ENCODE results near the gene RUNX3.
"Not testable (repeated sequence)": the region's sequence is repeated elsewhere in the genome, so short reads cannot be mapped to it uniquely, and the experiment has no call there.

RUNX3 gene

DNA sequence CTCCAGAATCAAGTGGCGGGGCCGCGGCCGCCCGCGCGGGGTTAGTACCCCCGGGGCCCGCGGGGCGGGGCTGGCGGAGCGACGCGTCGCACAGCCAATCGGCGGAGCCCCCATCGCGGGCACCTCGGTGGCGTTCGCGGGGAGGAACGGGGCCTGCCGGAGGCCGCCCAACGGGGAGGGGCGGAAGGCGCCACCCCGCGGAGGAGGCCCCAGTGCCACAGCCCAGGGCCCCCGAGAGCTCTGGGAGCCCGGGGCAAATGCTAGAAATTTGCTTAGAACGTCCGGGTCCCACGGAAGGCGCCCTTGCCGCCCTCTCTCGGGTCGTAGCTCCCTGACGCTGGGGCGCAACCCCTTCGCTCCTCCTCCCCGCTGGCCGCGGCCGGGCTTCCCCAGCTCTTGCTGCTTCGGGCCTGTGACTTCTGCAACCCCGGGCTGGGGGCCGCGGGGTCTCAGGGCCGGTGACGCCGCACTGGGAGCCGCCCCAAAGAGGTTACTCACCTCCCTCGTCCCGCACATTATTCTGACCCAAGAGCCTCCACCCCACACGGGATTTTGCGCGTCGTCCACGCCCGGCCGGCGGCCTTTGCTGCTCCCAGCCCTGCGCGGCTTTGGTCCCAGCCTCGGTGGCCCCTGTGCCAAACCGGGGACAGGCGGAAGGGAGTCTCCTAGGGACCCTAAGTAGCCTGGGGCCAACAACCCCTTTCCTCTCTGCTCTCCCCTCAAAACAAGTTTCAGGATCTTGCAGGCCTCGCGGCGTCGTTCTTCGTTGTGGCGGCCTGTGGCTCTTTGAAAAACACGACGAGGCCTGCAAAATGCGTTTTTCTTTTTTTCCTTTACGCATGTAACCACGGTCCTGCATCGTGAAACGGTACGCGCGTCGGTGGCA, at the start of gene RUNX3:
RUNX3 (minus strand) TSS at position 17 of the 886 bp plus-strand sequence. CDS start 408 bp downstream, outside the sequence.
- peak; percentile 76 for DNase-seq

DNA sequence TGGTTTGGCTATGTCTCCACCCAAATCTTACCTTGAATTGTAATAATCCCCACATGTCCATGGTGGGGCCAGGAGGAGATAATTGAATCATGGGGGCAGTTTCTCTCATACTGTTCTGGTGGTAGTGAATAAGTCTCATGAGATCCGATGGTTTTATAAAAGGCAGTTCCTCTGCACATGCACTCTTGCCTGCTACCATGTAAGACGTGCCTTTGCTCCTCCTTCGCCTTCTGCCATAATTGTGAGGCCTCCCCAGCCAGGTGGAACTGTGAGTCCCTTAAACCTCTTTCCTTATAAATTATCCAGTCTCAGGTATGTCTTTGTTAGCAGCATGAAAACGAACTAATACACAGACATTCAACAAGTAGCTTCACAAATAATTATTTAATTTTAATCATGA, 49.2 kb upstream of the RUNX3 start:
- DNase-seq = not testable (repeated sequence)

DNA sequence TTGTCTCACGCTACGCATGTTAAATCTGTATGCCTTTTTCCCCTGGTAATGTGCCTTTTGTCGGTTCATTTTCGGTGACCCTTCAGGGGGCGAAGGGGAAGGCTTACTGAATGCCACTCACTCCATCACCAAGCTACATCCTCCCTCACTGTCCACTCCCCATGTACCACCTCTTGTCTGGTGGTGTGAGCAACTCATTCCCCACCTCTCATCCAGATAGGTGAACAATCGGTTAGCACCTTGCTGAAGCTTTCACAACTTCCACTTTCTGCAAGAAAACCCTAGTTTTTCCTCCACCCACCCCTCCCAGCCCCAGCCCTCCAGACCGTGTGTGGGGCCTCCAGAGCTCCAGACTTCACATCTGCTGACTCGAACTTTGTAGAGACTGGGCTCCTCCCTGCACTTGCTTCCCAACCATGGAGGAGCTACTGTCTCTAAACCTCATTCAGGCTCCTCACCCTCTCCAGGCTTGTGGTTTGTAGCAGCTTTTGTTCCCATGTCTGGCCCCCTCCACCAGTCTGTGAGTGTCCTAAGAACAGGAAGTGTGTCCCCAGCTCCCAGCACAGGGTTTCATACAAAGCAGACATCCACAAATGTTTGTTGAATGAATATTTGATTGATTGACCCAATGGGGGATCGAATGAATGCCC, 48.4 kb upstream of the RUNX3 start:
- peak; percentile 9 for DNase-seq

DNA sequence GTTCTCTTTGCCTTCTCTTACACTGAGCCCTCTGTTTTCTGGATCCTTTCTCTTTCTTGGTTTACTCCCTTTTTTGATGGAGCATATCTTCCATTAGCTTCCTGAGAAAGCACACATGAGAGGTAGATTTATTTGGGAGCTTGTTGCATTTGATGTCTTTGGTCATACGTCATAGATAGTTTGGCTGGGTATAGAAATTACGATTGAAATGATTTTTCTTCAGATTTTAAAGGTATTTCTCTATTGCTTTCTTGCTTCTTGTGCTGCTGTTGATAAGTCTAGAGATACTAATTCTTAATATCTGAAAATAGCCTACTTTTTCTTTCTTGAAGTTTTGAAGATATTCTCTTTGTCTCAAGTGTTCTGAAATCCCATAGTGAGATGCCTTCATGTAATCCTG, 45.3 kb upstream of the RUNX3 start:
- no peak for DNase-seq

DNA sequence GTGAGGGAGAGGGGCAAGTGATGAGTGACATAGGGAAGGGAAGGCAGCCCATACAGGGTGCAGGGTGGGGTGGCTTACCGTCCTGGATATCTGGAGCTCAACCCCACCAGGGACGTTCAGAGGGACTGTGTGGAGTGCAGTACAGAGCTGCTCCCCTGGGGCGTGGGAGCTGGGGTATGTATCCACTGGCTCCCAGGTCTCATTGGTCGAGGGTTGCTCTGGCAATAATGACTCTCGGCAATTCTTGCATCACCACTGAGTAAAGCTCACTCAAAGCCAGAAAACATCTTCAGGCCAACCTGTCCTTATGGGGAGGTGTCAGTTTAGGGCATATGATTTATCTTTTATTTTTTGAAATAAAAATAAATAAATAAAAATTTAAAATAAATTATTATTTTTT, 43.2 kb upstream of the RUNX3 start:
- DNase-seq = no peak

DNA sequence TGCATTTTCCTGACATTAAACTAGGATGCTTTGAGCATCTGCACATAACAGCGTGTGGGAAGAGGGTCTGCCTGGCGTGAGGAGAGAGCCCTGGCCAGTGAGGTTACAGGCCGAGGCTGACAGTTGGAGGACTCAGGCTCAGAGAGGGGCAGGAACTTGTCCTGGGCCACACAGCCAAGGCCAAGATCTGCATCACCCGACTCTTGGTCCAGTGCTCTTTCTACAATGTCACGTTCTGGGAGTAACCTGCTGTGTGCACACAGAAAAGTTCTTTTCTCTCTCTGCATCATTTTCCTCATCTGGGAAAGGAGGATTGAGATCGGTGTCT, 42.8 kb upstream of the RUNX3 start:
- DNase-seq = no peak

DNA sequence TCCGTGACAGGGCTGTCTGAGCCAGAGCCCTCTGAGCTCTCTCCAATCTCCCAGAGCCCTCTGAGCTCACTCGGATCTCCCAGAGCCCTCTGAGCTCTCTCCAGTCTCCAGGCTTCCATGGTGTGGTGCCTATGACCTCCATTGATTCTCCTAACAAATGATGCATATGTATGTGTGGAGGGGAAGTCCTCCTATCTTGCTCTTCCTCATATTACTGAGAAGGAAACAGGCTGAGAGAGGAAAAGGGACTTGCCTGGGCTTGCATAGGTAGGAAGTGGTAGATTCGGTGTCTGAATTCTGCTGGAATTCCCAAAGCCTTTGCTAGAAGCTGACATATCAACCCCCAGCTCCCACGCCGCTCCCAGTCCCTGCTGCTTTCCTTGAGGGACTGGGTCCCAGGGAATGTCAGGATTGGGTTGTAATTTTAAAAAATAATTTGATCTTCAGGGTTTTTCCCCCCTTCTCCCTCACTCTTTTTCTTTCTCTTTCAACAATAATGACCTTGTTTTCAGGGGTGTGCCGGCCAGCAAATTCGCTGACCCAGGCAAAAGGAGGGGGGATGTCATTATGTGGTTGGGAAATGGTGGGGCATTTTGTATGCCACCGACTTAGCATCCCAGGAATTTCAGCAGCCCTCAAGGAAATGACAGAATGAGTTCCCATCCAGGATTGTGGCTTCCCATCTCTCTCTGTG, 42.3 kb upstream of the RUNX3 start:
- DNase-seq = no peak

DNA sequence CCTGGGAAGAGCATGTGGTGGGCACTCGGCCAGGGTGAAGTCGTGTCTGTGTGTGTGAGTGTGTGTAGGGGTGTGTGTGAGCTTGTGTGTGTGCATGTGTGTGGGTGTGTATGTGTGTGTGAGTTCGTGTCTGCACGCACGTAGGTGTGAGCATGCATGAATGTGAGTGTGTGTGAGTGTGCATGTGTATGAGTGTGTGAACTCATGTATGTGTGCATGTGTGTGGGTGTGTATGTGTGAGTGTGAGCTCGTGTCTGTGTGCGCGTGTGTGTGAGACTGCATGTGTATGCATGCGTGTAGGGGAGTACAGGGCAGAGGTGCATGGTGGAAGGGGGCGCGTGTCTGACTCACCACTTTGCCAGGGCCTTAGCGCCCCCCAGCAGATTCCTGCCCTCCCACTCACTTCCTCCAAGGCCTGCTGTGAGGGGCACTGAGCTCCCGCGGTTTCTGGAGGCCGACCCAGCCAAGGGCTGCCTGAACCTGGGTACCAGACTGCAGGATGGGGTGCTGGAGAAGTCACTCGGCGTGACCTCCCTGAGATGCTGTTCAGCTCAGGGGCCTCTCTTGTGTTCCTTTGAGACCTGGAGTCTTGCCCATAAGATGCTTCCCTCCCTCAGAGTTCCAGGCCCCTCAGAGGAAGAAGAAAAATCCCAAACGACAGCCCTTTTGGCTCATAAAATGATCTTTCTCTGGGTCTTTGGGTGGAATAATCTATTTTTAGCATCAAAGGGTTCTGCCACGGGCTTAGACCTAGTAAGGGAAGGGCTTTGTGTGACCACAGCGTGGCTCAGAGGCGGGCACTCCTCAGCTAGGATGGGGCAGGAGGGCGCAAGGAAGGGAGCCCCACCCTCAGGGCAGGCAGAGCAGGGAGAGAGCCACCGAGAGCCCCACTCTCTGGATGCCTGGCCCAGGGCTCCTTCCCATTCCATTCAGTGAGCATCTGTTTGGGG, 41.1 kb upstream of the RUNX3 start:
- no peak for DNase-seq

DNA sequence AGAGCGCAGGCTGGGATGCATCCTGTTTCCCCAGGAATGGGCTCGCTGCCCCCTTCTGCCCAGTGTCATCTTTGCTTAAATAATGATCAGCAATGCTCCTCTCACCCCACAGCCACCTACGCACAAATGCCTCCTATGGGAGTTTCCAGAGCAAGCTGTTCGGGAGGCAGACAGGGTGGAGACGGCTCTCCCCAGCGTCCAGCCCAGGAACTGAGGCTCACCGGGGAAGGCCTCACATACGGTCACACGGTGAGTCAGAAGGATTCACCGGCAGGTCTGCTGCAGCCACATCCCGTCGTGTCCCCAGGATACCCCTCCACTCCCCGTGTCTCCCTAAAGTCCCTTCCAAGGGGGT, 40.3 kb upstream of the RUNX3 start:
- DNase-seq = no peak

DNA sequence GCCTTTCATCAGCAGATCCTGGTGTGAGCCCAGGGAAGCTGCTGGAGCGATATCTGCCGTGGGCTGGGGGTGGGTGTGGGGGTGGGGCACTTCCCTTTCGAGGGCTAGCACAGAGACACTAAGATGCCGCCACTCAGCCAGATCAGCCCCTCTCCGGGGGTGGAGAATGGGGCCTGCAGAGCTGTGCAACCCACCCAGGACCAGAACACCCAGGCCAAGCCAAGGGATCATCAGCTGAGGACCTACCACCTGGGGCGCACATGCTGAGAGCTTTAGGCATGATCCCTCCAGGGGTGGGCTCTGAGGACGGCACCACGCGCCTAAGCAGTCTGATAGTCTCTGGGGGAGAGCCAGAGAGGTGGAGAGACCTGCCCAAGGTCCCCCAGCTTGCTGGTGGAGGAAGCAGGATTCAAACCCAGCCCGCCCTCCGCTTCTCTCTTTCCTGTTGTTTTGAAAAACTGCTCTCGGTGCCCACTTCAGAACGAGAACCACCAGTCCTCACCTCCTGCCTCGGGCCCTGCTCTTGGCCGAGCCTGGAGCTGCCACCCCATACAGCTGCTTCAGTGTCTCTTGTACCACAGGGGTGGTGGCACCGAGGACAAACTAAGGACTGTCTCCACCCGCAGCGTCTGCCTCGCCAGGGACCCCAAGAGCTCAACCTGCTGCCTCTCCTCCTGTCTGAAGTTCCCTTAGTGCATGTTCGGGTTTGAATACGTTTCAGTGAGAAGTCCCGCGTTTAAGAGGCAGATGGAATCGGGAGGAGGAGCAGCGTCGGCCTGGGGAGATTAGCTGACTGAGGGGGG, 39.7 kb upstream of the RUNX3 start:
- no peak for DNase-seq

DNA sequence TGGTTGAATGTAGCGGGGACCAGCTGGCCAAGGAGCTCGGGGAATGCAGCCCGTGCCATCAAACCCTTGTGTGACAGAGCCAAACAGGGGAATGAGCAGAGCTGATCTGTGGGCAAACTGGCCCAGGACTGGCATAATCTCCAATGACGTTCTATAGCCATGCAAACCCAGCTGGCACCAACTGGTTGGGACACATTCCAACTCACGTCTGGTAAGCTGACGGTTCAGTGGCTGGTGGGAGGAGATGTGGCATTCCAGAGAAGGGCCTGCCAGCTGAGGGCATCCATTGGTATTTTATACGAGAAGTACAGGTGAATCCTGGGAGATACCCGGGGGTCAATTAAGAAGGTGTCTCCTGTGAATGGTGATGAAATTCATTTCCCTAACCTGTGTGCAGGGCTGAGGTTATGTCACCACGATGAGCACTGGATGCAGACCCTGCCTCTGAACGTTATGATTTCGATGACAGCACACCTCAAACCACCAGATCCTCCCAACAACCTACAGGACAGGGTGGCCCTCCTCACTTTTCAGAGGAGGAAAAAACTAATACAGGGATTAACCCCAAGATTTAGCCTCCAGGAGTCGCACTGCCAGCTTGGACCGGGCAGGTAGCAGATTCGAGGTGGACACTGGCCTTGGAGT, 39.0 kb upstream of the RUNX3 start:
- no peak for DNase-seq

DNA sequence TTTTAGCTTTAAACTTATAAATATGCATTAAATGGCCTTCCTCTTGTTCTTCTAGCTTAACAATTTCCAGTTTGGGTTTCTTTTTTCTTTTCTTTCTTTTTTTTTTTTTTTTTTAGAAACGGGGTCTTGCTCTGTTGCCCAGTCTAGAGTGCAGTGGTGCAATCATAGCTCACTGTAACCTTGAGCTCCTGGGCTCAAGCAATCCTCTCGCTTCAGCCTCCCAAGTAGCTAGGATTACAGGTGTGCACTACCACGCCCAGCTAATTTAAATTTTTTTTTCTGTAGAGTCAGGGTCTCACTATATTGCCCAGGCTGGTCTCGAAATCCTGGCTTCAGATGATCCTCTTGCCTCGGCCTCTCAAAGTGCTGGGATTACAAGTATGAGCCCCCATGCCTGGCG, 37.9 kb upstream of the RUNX3 start:
- no peak for DNase-seq

DNA sequence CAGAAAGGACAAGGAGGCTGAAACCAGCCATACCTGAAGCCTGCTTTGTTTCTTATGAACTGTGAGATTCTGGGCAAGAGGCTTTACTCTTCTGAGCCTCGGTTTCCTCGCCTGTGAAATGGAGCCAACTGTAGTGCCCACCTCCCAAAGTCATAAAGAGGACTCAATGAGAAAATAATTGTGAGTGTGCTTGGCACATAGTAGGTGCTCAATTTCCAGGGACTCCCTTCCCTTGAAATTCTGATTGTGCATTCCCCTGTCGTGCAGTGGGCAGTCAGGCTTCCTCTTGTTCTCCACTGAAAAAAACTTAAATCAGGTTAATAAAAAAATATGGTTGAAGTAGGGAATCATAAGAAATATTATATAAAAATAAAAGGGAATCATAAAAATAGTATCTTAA, 37.5 kb upstream of the RUNX3 start:
- no peak for DNase-seq

DNA sequence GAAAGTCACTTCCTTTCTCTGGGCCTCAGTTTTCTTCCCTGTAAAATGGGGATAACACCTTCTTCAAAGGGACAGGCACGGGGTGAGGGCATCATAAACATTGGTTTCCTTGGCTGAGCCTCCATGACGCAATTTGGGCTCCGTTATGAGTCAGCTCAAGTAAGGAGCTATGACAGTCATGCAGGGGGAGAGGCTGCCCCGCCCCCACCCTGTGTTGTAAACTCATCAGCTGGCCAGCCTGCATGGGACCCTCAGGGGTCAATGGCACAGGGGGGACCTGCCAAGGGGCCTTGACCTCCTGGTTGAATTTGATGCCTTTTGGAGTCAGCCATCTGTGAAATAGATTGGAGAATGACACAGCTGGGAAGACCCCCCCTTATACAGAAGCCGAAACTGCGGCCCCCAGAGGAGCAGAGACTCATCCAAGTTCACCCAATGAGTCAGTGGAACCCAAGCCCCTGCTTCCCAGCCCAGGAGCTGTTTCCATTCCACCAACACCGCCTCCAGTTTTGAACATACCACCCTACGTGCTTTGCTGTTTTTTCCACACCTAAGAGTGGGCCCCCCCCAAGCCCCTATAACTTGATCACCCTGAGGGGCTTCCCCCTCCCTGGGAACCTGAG, 36.8 kb upstream of the RUNX3 start:
- DNase-seq = no peak

DNA sequence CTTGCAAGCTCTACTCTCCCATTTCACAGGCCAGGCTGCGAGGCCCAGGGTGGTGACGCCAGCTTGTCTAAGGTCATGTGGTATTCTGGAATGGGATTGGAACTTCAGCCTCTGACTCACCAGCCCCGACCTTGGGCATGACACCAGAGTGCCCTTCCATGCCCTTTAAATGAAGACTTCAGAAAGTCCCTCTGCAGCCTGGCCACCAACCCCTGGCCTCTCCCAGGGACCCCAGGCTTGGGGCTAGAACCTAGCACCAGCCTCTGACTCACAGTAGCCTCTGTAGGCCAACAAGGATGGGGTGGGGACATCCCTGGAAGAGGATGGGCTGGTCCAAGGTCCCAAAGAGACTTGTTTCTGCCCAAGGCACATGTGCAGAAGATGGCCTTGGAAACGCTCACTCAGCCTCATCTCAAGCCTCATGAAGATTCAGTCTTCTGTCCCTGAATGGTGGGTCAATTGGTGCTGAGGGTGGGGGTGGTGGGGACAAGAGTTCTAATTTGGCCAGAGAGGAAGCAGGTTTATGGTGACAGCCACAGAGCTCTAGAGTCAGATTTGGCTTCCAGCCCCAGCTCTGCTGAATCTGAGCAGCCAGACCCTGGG, 36.1 kb upstream of the RUNX3 start:
- no peak for DNase-seq

DNA sequence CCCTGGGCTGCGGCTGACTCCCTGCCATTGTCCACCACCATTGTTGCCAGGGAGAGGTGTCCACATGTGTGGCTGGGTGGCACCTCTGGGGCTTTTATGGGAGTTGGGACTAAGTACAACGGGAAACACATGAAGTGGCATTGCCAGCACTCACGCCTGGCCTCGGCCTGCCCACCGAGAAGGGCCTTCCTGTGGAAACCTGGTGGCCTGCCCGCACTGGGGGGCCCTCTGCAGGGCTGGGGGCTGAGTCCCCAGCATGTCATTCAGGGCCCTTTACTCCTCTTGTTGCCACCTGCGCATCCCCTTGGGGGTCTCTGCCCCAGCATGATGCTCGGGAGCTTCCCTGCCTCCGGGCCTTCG, 35.5 kb upstream of the RUNX3 start:
- no peak for DNase-seq

DNA sequence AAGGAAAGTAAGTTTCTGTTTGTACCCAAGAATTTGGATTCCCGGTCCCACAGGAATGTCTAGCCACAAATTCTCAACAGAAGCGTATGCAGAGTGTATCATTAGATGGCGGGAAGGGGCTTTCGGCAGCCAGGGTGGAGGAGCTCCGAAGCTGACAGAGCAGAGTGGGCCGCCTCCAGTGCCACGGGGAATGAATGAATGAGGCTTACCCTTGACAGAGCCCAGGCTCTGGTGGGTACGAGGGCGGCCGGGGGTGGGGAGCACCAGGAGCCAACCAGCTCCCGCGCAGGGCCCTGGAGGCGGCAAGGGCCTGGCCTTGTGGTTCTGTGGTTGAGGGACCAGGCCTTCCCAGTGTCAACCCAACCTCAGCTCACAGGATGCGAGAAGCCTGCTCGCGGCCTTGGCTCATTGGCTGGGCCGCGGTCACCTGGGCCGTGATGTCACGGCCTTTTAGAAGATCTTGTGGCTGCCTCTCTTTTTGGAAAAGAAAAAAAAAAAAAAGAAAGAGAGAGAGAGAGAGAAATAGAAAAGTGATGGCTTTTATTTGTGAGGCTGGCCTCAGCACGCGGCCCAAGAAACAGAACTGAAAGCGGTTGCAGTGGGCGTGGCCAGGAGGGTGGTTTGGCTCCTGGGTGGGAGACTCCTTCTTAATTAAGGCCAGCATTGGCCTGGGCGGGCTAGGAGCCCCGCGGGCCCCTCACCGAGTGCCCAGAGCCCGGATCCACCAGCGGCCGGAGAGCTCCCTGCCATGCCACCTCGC, 34.9 kb upstream of the RUNX3 start:
- no peak for DNase-seq

DNA sequence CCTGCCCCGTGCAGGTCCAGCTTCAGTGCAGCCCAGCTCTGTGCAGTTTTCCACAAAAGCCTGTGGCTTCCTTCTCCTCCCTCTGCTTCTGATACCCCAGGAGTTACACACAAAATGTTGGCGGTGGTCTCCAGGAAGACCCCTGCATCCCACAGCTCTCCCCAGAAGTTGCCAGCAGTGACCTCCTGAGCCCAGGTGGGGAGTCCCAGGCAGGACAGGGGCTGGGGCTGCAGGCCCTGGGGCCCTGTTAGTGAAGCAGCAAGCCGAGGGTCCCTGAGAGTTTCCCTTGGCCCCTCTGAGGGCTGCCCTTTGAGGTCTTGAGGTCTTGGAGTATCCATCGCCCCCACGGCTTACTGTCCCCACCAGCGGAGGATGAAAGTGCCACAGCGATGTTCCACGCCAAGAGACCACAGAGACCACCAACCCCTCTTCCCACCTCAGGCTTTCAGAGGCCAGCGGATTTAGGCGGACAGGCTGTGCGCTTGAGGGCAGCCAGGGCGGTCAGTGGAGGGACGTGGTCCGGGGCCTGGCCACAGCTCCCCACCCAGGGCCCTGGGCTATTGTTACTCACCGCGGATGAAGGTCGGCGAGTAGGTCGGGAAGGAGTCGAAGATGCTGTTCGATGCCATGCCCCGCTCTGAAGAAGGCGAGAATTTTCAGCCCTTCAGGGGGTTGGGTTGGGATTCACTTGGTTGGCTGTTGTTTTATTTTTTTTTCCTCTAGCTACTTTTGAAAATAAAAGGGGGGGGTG, 34.0 kb upstream of the RUNX3 start:
- DNase-seq = no peak
